GM18909 (cell line): ENCODE results near the gene CPA1.

Experiments used
- ATAC-seq: cut with Tn5 transposase; IDR thresholded peaks from one replicate; pipeline ENCODE4 v1.9.1; 2021; ENCODE audit warnings: mild to moderate bottlenecking; ENCODE audit not compliant: unreplicated experiment, poor library complexity

Gene CPA1

DNA sequence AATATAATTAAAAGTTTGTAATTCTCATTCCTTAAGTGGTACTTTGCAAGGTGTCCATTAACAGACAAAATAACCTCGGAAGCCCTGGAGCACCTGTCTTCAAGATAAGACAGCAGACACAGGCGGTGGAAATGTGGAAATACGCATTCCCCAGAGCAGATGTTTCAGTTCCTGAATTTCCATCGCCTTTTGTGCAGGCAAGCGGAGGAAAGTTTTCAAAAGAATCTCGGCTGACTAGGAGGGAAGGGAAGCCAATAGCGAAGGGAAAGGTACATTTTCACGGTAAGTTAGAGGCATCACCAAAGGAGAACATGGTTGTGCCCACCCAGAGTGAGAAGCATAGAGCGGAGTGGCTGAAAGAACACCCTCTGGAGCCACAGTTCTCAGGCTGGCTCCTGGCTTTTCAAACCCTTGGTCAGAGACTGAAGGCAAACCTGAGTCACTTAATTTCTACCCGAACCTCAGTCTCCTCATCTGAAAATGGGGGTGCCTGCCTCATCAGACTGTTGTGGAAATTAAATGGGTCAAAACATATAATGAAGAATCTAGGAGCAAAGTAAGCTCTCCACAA is 13.6 kb downstream of the CPA1 start:
- no peak for ATAC-seq

- ATAC-seq = peak; percentile 45
Observed at GRCh38 chr7:130394421-130395195, 14.3 kb downstream of the CPA1 start.

DNA sequence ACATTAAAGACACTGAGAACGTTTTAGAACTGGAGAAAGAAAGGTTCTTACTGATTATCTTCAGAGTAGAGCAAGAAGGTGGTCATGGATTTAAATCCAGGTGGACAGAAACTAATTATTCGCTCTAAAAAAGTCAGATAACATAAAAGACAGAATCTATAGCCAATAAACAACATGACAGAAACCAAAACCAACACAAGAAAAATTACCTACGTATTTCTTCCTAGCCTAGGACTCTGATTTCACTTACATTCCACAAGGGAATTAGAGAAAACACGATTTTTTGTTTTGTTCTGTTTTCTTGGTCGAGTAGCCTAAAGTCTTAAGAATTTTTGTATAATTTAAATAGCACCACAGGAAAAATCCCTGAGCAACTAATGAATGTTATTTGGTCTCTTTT is 15.1 kb downstream of the CPA1 start:
- no peak for ATAC-seq

GRCh38 chr7:130396109-130396508 is 15.8 kb downstream of the CPA1 start:
- ATAC-seq = no peak

DNA sequence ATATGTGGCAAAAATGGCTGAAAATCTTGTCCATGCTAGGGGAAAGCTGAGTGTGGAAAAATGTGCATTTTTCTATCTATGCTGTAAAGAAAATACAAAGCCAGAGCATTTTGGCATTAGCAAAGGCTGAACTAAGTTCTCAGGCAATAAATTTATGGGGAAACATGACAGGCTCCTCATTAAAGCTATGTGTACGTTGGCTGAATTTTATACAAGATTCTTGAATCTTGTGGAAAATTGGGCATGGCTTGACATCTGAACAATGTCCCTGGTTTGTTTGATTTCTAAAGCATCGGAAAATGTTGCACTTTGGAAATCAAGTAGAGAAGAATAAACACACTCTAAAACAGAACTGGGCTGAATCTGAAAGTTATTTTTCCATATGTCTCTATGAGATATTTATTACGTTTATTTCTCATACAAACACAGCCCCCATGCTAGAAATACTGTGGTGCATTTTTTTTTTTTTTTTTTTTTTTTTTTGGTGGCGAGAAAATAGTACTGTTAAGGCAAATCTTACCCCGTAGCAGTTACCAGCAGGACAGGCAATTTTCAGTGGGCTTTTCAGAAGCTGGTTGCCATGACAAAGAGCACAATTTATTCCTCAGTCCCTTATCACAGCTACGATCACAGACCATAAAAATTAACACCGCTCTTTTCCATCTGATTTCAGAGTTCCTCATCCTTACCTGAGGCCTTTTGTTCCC is 16.9 kb downstream of the CPA1 start:
- ATAC-seq = no peak

DNA sequence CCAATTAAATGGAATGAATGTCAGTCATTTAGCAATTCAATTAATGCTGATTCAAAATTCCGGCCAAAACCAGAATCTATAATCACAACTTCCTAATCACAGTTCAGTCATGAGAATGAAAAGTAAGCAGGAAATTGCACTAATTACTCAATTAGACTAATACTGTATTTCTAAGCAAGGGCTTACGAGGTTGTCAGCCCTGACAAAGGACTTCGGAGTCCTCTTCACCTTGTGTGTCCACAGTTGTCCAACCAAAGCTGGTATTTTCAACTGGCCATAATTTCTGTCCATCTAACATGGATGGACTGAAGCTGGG is 17.4 kb downstream of the CPA1 start:
- no peak for ATAC-seq

GRCh38 chr7:130398526-130399090 is 18.3 kb downstream of the CPA1 start:
- ATAC-seq = no peak

DNA sequence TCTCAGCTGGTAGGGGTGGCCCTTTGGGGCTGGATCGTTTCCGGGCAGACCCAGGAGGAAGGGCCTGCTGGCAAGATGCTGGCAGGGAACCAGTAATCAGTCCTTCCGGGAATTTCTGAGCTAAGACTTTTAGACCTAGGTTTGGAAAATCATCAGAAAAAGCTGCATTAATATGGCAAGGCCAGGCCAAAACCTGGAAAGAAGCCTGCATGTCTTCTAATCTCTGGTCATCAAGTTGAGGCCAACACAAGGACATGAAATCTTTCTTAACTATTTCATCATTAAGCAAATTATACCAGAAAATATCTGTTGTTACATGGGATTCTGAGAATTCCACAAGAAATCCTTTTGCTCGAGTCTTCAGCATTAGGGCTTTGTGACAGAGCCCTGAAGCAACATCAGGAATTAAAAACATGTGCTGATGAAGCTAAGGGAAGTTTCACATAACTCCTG is 19.9 kb downstream of the CPA1 start:
- no peak for ATAC-seq

DNA sequence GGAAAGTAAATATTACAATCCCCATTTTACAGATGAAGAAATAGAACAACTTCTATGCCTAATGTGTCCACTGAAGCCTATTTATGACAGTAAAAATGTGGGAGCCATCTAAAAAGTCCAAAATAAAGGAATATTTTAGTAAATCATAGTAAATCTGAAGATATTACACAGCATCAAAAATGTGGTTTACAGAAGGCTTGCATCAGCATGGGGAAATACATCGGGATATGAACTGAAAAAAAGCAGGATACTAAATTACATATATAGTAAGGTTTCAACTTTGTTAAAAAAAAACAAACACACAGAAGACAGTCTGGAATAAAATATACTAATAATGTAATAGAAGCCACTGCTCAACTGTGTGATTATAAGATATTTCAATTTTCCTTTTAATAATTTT is 20.8 kb downstream of the CPA1 start:
- no peak for ATAC-seq

- ATAC-seq = no peak
Observed at GRCh38 chr7:130401578-130401977, 21.3 kb downstream of the CPA1 start.

DNA sequence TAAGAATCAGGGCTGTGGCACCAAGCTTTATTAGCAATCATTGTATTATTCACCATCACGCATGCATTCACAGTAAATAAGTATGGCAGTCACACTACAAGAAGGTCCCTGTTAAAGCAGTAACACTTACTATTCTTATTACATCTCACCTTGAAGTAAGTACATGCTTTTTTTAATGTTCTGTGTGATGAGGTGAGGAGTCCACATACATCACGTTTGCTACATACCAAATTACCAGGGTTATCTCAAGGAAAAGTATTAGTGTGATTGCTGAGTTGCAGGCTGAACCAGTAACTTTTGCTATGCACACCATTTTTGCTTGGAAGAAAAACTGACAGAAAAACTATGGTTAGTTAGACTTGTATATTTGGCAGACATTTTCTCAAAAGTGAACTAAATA is 24.7 kb downstream of the CPA1 start:
- no peak for ATAC-seq

GRCh38 chr7:130409067-130409711 is 28.9 kb downstream of the CPA1 start:
- ATAC-seq = no peak

DNA sequence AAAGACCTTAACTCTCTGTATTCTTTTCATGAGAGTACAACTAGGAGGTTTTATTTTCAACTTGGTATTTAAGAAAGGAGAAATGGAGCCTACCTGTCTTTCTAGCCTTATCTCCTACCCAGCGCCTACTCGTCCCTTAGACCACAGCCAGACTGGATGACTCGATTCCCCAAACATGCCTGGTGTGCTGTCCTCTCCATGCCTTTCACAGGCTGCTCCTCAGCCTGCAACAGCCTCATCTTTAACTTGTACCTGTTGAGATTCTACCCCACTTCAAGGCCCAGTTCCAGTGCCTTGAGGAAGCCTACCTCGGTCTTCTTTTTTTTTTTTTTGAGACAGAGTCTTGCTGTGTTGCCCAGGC is 29.4 kb downstream of the CPA1 start:
- ATAC-seq = no peak

DNA sequence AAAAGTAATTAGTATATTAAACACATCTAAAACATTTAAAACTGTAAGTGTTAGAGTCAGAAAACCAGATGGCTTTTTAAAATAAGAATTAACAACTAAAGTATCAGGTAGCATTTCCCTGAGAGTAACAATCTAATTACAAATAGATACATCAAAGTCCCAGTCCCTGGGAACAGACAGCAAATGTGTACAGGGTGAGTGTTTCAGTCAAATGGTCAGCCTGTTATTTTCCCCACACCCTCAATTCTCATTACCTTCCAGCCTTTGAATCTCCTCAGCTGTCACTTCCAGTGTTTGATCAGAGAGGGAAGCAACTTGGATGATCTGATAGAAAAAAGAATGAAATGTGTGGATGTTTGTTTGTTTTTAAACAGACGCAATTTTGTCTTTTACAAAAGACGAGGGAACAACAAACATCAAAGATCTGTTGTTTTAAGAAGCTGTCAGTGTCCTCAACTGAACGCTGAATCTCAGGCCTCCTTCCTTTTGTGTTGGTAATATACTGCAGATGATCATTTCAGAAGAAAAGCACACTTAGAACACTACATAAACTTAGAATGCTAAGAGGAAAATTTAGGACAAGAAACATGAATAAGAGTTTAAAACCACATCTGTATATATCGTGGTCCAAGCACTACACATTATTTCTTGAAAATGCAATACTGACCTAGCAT is 30.7 kb downstream of the CPA1 start:
- ATAC-seq = no peak

DNA sequence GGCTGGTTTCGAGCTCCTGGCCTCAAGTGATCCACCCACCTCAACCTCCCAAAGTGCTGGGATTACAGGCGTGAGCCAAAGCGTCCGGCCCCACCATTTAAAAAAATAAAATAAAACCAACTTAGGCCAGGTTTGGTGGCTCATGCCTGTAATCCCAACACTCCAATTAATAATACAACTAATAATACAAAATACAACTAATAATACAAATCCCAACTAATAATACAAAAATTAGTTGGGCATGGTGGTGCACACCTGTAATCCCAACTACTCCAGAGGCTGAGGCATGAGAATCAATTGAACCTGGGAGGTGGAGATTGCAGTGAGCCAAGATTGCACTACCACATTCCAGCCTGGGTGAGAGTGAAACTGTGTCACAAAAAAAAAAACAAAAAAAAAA is 32.9 kb downstream of the CPA1 start:
- ATAC-seq = no peak

DNA sequence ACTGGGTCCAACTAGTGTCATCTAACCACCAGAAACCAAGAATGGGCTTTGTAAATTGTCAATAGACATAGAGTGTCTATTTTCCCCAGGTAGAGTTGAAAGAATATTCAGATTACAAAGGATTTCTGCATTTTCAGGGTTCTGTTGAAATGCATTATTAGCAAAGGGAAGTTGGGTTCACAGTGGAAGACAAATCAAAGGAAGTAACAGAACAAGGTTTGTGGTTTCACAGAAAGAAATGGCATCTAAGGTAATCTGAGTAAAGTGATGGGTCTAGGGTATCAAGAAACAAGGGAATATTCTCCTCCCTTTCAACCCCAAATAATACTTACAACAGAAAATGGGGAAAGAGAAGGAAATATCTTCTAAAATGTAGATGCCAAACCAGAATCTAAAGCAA is 34.7 kb downstream of the CPA1 start:
- no peak for ATAC-seq

- ATAC-seq = no peak
Observed at GRCh38 chr7:130417213-130417612, 36.9 kb downstream of the CPA1 start.

DNA sequence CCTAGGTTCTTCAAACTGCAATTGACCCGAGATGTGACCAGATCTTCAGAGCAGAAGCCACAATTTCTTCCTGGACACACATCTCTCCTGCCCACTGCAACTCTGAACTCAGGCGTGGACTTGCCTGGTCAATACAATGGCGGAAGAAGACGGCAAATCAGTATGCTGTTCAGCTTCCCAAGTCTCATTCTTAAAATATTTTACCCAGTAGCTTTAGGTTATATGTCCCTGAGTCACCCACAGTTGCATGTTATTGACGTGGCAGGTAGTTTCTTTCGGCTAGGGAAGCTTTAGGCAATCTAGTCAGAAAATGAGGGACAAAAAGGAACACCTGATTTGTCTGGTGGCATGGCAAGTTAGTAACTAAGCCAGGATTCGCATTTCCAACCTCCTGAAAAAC is 38.0 kb downstream of the CPA1 start:
- no peak for ATAC-seq

DNA sequence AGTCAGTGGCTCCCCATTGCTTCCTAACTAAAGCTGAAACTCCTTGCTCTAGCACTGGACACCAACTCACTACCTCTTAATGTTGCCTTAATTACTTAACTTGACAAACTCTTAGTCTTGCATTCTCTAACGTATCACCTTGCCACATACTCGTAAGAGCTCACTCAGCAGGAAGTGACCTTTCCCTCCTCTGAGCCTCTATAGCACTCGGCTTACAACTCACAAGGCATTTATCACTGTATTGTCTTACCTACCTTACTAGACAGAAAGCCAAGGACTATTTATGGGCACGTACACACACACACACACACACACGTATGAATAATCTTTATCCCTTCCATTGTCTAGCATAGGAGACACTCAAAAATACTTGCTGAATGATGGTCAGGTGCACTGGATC is 39.4 kb downstream of the CPA1 start:
- ATAC-seq = no peak

DNA sequence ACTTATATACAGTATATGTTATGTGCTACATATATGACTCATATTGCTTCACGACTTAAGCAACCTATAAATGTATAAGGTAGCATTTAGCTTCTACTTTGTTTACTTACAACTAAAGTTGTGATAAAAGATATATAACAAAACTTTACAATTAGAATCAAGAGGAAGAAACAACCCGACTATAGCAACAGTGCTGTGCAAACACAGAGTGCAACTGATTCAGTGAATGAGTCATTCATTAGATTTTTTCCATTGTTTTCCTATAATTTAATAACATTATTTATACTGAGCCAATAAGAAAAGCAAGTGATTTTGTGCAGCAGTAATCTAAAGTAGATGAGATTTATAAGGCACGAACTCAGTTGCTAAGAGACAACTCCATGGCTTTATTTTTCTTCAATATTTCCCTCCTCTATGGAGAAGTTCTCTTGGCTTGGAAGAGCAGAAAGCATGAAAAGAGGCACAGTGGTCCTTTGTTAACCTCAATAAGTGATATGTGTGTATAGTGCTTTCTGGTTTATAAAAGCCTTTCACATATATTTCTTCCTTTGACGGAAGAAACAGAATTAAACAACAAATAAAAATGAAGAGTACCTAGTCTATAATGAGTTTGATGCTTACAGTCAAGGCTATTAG is 40.8 kb downstream of the CPA1 start:
- no peak for ATAC-seq
